HG03520 (cell line): ENCODE measurements around the gene TIMELESS.
"Not testable (repeated sequence)": the region's sequence is repeated elsewhere in the genome, so short reads cannot be mapped to it uniquely, and the experiment has no call there.

Source experiments
- ATAC-seq: cut with Tn5 transposase; IDR thresholded peaks from one replicate; pipeline ENCODE4 v1.9.1; 2021; ENCODE audit warnings: mild to moderate bottlenecking, moderate library complexity; ENCODE audit not compliant: unreplicated experiment

Gene TIMELESS

GRCh38 chr12:56448860-56449621, at the start of gene TIMELESS:
TSS of gene TIMELESS (minus strand) at chr12:56449426. CDS start at chr12:56434170, 15,256 bp downstream.
- peak; percentile 91 for ATAC-seq

- not testable (repeated sequence) for ATAC-seq
Observed at GRCh38 chr12:56498126-56498902, 49.1 kb upstream of the TIMELESS start.

- ATAC-seq, result not testable (repeated sequence)
Observed at GRCh38 chr12:56496704-56497103, 47.5 kb upstream of the TIMELESS start.

- ATAC-seq, result not testable (repeated sequence)
Observed at GRCh38 chr12:56494481-56494880, 45.3 kb upstream of the TIMELESS start.

GRCh38 chr12:56494106-56494415, 44.8 kb upstream of the TIMELESS start:
- ATAC-seq, result not testable (repeated sequence)

GRCh38 chr12:56493409-56494105, 44.3 kb upstream of the TIMELESS start:
- ATAC-seq, result not testable (repeated sequence)

- no peak for ATAC-seq
Observed at GRCh38 chr12:56490360-56490759, 41.1 kb upstream of the TIMELESS start.

- peak; percentile 81 for ATAC-seq
Observed at GRCh38 chr12:56488041-56488955, 39.1 kb upstream of the TIMELESS start, which contains the start of gene GLS2. TSS of gene GLS2 (minus strand) at chr12:56488161. CDS start at chr12:56488118, 43 bp downstream.

GRCh38 chr12:56487448-56488040, 38.3 kb upstream of the TIMELESS start:
- peak; percentile 41 for ATAC-seq

GRCh38 chr12:56486694-56487093, 37.5 kb upstream of the TIMELESS start:
- ATAC-seq, result no peak

GRCh38 chr12:56484566-56484965, 35.3 kb upstream of the TIMELESS start:
- no peak for ATAC-seq

GRCh38 chr12:56479625-56480024, 30.4 kb upstream of the TIMELESS start:
- ATAC-seq, result no peak

GRCh38 chr12:56477521-56478225, 28.4 kb upstream of the TIMELESS start:
- ATAC-seq, result no peak

GRCh38 chr12:56476972-56477432, 27.8 kb upstream of the TIMELESS start:
- ATAC-seq, result no peak

- no peak for ATAC-seq
Observed at GRCh38 chr12:56476143-56476542, 26.9 kb upstream of the TIMELESS start.

- ATAC-seq, result no peak
Observed at GRCh38 chr12:56474389-56474788, 25.2 kb upstream of the TIMELESS start.

GRCh38 chr12:56469007-56469930, 20.0 kb upstream of the TIMELESS start:
- no peak for ATAC-seq
